ENCODE data around the gene PSEN1.

DNA sequence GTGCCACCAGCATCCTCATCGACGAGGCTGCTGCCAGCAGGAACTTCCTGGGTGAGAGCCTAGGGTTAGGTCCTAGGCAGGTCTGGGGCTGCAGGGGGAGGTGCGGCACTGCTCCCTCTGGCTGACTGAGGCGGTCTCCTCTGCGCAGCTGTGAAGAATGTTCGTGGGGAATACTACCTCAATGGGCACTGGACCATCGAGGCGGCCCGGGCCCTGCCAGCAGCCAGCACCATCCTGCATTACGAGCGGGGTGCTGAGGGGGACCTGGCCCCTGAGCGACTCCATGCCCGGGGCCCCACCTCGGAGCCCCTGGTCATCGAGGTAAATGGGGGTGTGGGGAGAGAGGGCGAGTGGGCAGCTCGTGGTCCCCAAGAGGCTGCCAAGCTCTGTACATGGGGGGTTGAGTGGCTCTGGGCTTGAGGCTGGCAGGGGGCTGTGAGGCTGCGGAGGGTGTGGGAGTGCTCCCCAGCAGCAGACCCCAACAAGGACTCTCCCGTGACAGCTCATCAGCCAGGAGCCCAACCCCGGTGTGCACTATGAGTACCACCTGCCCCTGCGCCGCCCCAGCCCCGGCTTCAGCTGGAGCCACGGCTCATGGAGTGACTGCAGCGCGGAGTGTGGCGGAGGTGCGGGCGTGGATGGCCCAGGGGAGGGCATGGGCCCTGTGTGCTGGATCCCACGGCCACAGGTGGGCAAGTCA is 115.4 kb downstream of the PSEN1 start:
- no peak for TF ChIP-seq POLR2A (IDR thresholded peaks at IDR 0.05)
- TF ChIP-seq, protein P1, sequence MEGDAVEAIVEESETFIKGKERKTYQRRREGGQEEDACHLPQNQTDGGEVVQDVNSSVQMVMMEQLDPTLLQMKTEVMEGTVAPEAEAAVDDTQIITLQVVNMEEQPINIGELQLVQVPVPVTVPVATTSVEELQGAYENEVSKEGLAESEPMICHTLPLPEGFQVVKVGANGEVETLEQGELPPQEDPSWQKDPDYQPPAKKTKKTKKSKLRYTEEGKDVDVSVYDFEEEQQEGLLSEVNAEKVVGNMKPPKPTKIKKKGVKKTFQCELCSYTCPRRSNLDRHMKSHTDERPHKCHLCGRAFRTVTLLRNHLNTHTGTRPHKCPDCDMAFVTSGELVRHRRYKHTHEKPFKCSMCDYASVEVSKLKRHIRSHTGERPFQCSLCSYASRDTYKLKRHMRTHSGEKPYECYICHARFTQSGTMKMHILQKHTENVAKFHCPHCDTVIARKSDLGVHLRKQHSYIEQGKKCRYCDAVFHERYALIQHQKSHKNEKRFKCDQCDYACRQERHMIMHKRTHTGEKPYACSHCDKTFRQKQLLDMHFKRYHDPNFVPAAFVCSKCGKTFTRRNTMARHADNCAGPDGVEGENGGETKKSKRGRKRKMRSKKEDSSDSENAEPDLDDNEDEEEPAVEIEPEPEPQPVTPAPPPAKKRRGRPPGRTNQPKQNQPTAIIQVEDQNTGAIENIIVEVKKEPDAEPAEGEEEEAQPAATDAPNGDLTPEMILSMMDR (IDR thresholded peaks at IDR 0.05), result no peak
